GM12873 (cell line): ENCODE results near the gene SCNN1A.
A peak's percentile ranks its signal among the peaks of the same experiment; 100 is the strongest.

Experiments
- CTCF ChIP-seq: IDR thresholded peaks from 2 replicates; pipeline ENCODE4 v1.5.1; 2012; ENCODE audit warnings: low read depth, mild to moderate bottlenecking, moderate library complexity, low read length, control low read depth; ENCODE audit not compliant: insufficient read depth; ENCODE audit errors: missing control alignments

The SCNN1A gene

GRCh38 chr12:6376870-6377666, 1.7 kb upstream of the SCNN1A start:
- TF ChIP-seq CTCF, result no peak

GRCh38 chr12:6376079-6376869, 911 bp upstream of the SCNN1A start:
- TF ChIP-seq CTCF, result peak; percentile 23

GRCh38 chr12:6374786-6375160, 590 bp downstream of the SCNN1A start:
- no peak for TF ChIP-seq CTCF

- TF ChIP-seq CTCF, result no peak
Observed at GRCh38 chr12:6374028-6374785, 1.2 kb downstream of the SCNN1A start.

GRCh38 chr12:6373022-6373787, 2.2 kb downstream of the SCNN1A start:
- no peak for TF ChIP-seq CTCF

GRCh38 chr12:6372403-6373003, 2.9 kb downstream of the SCNN1A start:
- no peak for TF ChIP-seq CTCF
